GM19240 (cell line): Measurements from ENCODE around the gene FBL.
"Not testable (repeated sequence)": the region's sequence is repeated elsewhere in the genome, so short reads cannot be mapped to it uniquely, and the experiment has no call there.

ENCODE experiments used
- DNase-seq: peaks from one replicate; pipeline ENCODE4 v3.0.0; 2011; ENCODE audit warnings: low spot score; ENCODE audit not compliant: insufficient read length

Gene FBL

GRCh38 chr19:39845933-39846677 is at the start of gene FBL:
Gene FBL, minus strand, starts transcription at chr19:39846379. Its CDS starts 79 bp downstream, at chr19:39846300.
- DNase-seq = peak; percentile 98

GRCh38 chr19:39895096-39895495 is 48.9 kb upstream of the FBL start:
- not testable (repeated sequence) for DNase-seq

DNA sequence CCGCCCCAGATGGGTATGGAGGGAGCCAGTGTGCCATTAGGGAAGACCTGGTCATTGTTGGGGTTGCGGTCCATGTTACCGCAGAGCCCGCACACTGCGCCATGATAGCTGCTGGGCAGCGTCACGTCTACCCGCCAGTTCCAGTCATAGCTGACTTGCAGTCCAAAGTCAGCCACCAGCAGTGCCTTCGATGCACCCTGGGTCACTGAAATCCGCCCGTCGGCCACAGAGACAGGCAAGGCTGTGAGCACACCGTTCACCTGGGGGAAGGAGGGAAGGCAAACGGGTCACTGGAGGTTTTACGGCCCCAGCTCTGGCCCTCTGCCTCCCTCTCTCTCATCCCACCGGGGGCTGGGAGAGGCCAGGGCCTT is 48.0 kb upstream of the FBL start:
- DNase-seq = not testable (repeated sequence)

GRCh38 chr19:39893366-39894235 is 47.4 kb upstream of the FBL start:
- not testable (repeated sequence) for DNase-seq

DNA sequence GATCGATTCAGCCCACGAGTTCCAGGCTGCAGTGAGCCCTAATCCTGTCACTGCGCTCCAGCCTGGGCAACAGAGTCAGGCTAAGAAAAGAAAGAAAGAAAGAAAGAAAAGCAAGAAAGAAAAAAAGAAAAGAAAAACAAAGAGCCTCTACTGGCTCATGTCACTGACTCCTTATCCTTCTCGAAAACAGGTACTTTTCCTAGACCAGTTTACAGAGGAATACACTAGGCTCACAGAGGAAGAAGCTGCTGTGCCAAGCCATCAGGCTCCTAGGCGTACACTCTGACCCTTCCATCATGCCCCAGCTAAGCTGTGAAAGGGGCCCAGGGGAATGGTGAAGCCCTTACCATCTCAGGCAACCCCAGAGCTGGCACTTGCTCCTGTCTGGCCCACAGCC is 46.3 kb upstream of the FBL start:
- not testable (repeated sequence) for DNase-seq

GRCh38 chr19:39891660-39892505 is 45.7 kb upstream of the FBL start:
- DNase-seq = not testable (repeated sequence)

DNA sequence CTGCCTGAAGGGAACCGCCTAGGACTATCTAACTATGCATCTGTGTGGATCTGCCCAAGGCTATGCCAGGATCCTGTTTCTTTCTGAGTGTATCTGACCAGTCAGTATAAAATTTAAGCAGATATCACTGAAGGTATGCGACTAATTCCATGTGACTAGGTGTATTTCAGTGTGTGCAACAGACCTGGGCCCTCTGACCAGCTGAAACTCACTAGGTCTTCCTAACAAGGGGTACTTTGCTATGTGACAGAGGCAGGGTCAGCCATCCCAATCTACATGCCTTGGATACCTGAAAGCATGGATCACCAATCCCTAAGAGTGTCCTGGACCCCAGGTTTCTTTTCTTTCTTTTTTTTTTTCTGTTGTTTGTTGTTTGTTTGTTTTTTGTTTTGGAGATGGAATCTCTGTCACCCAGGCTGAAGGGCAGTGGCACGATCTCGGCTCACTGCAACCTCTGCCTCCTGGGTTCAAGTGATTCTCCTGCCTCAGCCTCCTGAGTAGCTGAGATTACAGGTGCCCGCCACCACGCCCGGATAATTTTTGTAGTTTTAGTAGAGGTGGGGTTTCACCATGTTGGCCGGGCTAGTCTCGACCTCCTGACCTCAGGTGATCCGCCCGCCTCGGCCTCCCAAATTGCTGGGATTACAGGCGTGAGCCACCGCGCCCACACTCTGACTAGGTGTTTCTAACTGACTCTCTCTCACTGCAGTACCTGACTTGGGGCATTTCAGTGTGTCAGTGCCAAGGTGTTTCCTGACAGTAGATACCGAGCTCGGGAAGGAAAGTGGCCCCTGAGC is 44.8 kb upstream of the FBL start:
- no peak for DNase-seq

- DNase-seq = not testable (repeated sequence)
Measured at GRCh38 chr19:39889872-39890754, 43.9 kb upstream of the FBL start.

DNA sequence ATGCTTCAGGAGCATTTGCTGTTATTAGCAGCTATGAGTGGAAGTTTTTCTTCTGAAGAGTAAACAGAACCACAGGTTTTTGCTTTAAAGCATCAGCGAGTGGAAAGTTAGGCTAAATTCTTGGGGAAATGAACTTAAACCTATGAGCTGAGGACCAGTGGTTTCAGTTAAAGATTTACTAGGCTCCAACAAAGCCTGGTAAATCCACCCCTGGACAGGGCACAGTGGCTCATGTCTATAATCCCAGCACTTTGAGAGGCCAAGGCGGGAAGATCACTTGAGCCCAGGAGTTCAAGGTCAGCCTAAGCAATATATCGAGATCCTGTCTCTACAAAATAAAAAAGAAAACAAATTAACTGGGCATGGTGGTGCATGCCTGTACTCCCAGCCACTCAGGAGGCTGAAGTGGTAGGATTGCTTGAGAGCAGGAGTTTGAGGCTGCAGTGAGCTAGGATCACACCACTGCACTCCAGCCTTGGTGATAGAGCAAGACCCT is 41.3 kb upstream of the FBL start:
- not testable (repeated sequence) for DNase-seq

DNA sequence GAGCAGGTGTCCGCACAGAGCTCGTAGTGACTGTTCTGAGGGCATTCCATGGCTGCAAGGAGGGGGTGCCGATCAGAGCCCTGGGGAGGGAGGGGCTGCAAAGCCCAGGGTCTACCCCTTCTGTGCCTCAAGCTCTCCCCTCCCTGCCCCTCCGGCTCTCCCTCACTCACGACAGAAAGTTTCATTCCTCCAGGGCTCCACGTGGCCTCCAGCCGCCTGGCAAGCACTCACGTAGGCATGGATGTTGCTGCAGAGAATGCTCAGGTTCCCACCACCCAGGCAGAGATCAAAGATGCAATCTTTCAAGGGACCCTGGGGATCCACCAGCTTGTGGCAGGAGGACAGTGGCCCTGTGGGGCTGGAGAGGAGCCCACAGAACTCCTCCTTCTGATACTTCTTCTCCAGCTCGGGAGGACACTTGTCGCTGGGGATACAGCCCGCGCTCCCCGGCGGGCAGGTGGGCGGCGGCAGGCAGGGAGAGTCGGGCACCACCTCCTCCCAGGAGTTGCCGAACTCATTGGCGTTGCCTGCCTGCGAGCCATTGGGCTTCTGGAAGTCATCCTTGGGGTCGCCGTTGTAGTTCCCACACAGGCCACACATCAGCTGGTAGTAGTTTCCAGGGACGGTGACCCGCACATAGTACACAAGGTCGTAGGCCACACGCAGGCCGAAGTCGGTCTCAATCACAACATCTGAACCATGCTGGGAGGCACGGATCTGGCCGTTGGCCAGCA is 39.8 kb upstream of the FBL start:
- not testable (repeated sequence) for DNase-seq

- not testable (repeated sequence) for DNase-seq
Measured at GRCh38 chr19:39884721-39885120, 38.5 kb upstream of the FBL start.

DNA sequence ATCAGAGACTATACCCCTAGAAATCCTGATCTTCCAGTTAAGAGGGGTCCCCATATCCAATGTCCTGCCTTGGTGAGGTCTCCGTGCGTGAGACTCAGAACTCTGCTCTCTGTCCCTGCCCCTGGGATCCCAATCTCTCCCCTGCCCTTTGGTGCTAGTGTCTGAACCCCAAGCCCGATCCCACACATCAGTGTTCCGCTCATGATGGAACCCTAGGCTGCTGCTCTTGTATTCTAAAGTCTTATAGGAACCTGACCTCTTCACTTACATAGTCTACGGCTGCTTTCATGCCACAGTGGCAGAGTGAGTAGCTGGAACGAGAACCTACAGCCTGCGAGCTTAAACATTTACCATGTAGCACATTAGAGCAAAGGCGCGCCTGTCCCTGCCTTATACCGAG is 36.5 kb upstream of the FBL start:
- DNase-seq = not testable (repeated sequence)

DNA sequence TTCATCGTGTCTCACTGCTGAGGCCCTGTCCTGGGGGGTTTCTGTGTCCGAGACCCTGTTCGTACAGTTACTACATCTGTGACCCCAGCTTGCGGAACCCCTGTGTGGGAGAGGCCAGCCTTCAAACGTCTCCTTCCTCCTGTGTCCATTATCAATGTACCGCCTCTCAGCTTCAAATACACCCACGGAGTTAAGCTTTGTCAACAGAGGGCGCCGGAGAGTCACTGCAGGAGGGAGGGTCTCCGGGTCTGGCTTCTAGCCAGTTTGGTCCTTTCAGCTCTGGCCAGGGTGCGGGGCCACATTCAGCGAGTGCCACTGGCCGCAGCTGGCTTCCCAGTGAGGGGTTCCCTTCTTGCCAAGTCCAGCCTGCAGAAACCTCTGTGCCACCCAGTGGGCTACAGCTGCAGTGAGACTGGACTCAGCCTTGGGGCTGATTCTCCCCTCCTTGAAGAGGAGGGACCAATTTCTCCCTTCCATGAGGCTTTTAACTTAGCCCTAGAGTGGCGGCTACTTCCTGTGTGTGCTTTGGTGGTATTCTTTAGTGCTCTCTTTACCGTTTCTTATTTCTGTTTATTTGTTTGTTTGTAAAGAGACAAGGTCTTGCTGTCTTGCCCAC is 35.4 kb upstream of the FBL start:
- DNase-seq = not testable (repeated sequence)

- DNase-seq = not testable (repeated sequence)
Measured at GRCh38 chr19:39880241-39880640, 34.1 kb upstream of the FBL start.

DNA sequence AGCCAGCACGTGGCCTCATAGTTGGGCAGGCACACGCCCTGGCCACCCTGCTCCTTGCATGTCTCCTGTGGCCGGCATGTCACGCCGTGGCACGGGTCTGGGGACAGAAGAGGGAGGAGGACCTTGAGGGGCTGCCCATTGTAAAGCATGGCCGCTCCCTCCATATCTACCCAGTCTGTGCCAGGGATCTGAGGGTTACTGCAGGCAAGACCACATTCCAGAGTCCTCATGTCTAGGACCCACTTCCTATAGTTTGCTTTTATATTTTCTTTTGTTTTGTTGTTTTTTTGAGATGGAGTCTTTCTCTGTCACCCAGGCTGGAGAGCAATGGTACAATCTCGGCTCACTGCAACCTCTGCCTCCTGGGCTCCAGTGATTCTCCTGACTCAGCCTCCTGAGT is 33.6 kb upstream of the FBL start:
- DNase-seq = not testable (repeated sequence)

GRCh38 chr19:39878866-39879265 is 32.7 kb upstream of the FBL start:
- DNase-seq = not testable (repeated sequence)

- no peak for DNase-seq
Measured at GRCh38 chr19:39878398-39878797, 32.2 kb upstream of the FBL start.

GRCh38 chr19:39877982-39878381 is 31.8 kb upstream of the FBL start:
- DNase-seq = not testable (repeated sequence)
